Ishikawa (cell line): Measurements from ENCODE around the gene CLIP4.

Source experiments
- CEBPB ChIP-seq: IDR thresholded peaks from 2 replicates; pipeline ENCODE4 v1.6.1; 2012
- CREB1 ChIP-seq: IDR thresholded peaks from 2 replicates; pipeline ENCODE4 v1.6.1; 2012; ENCODE audit warnings: low read depth
- EGR1 ChIP-seq: IDR thresholded peaks from 2 replicates; pipeline ENCODE4 v1.6.1; 2012
- EP300 ChIP-seq: IDR thresholded peaks from 2 replicates; pipeline ENCODE4 v1.6.1; 2012; ENCODE audit warnings: borderline replicate concordance
- FOXM1 ChIP-seq: IDR thresholded peaks from 2 replicates; pipeline ENCODE4 v1.6.1; 2012; ENCODE audit warnings: low read depth, borderline replicate concordance
- NFIC ChIP-seq: IDR thresholded peaks from 2 replicates; pipeline ENCODE4 v1.6.1; 2012
- RAD21 ChIP-seq: IDR thresholded peaks from 2 replicates; pipeline ENCODE4 v1.6.1; 2012; ENCODE audit warnings: low read depth
- REST ChIP-seq: IDR thresholded peaks from 2 replicates; pipeline ENCODE4 v1.6.1; 2012; ENCODE audit warnings: low read depth, mild to moderate bottlenecking
- TAF1 ChIP-seq: IDR thresholded peaks from 2 replicates; pipeline ENCODE4 v1.6.1; 2012; ENCODE audit warnings: low read depth, mild to moderate bottlenecking
- TCF12 ChIP-seq: IDR thresholded peaks from 2 replicates; pipeline ENCODE4 v1.6.1; 2012; ENCODE audit warnings: low read depth
- TEAD4 ChIP-seq: IDR thresholded peaks from 2 replicates; pipeline ENCODE4 v1.6.1; 2012
- YY1 ChIP-seq: IDR thresholded peaks from 2 replicates; pipeline ENCODE4 v1.6.1; 2012; ENCODE audit warnings: low read depth
- ZBTB7A ChIP-seq: IDR thresholded peaks from 2 replicates; pipeline ENCODE4 v1.6.1; 2012; ENCODE audit warnings: low read depth
- TF ChIP-seq, protein P1 (sequence below): IDR thresholded peaks from 2 replicates; pipeline ENCODE4 v1.6.1; 2012
- TF ChIP-seq, protein P2 (sequence below): IDR thresholded peaks from 2 replicates; pipeline ENCODE4 v1.6.1; 2012

The CLIP4 gene

DNA sequence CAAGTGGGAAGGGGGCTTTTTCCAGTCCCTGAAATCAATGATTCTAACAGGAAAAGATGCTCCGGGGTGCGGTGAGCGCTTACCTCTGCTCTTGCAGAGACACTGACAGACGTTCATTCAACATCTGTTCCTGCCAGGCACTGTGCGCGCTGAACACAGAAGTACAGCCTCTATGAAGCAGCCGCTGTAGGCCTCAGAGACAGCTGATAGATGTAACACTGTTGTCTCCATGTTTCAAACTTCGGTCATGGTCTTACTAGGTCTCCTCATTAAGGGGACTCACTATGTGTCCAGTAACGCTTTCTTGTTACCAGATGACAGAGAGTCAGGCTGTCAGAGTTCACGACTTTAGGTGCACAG lies 649 bp upstream of the CLIP4 start:
- TF ChIP-seq, protein P1, sequence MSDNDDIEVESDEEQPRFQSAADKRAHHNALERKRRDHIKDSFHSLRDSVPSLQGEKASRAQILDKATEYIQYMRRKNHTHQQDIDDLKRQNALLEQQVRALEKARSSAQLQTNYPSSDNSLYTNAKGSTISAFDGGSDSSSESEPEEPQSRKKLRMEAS, result no peak
- no peak for TF ChIP-seq RAD21
- TF ChIP-seq CEBPB, result no peak
- no peak for TF ChIP-seq TEAD4
- no peak for TF ChIP-seq ZBTB7A
- no peak for TF ChIP-seq NFIC
- no peak for TF ChIP-seq TAF1
- TF ChIP-seq FOXM1, result no peak
- no peak for TF ChIP-seq REST
- no peak for TF ChIP-seq CREB1
- no peak for TF ChIP-seq EP300
- TF ChIP-seq TCF12, result no peak

- TF ChIP-seq TAF1, result peak; percentile 20; the same call in 1 of the 2 replicates
- TF ChIP-seq YY1, result no peak
- TF ChIP-seq REST, result no peak
- TF ChIP-seq, protein P2, sequence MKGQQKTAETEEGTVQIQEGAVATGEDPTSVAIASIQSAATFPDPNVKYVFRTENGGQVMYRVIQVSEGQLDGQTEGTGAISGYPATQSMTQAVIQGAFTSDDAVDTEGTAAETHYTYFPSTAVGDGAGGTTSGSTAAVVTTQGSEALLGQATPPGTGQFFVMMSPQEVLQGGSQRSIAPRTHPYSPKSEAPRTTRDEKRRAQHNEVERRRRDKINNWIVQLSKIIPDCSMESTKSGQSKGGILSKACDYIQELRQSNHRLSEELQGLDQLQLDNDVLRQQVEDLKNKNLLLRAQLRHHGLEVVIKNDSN, result peak; percentile 84
- no peak for TF ChIP-seq TCF12
- TF ChIP-seq EP300, result no peak
- TF ChIP-seq, protein P1, result no peak
- TF ChIP-seq TEAD4, result no peak
- TF ChIP-seq CEBPB, result peak; percentile 63
- TF ChIP-seq NFIC, result no peak
- TF ChIP-seq EGR1, result no peak
- TF ChIP-seq RAD21, result no peak
- no peak for TF ChIP-seq ZBTB7A
These were observed 874 bp downstream of the CLIP4 start for GRCh38 chr2:29115797-29116781.

DNA sequence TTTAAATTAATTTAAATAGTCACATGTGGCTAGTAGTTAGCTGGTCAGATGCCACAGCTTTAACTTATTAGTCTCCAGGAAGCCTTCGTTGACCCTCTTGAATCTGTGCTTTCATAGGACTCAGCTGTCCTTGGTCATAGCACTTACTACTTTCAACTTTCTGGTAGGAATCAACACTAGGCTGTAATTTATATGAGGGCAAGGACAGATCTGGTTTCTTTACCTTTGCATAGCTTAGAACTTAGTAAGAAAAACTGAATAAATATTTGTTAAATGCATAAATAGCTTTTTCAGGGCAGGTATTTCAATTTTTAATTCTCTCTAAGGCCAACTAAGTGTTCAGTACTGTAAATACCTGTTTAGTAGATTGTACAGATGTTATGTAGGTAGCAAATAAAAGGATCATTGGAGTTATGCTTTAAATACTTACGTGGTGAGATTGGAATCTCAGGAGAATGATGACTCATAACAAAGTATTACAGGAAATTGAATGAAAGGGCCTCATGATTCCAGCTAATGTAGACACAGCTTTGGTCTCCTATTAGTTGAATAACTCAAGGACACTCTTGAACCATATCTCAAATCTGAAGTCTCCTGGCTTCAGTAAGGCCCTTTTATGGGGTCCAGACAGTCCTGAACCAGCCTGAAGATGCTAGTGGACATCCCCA lies 2.6 kb downstream of the CLIP4 start:
- TF ChIP-seq TCF12 (no peak), TEAD4 (peak; percentile 72), NFIC (no peak), CEBPB (no peak), EP300 (no peak), TAF1 (no peak)
- TF ChIP-seq, protein P1, result 0 out of 2 replicates have a peak, but pooled peaks have one; percentile 11

GRCh38 chr2:29119211-29119610 lies 4.0 kb downstream of the CLIP4 start:
- TF ChIP-seq ZBTB7A (no peak), FOXM1 (no peak), TEAD4 (no peak), RAD21 (no peak), EP300 (no peak), NFIC (no peak), CREB1 (no peak), CEBPB (no peak), YY1 (no peak), EGR1 (no peak), TCF12 (no peak), REST (no peak), TAF1 (no peak)
- TF ChIP-seq, protein P2, result no peak
- TF ChIP-seq, protein P1, result no peak
